Vein endothelial cell (primary cell): ENCODE data around the gene CCT8L2. TPM values are rescaled to one million over a fixed set of nuclear protein-coding genes. Genes with fewer than 3 reads are reported as not detected.

Source experiments
- total RNA-seq: library from RNA; depleted of rRNA; stranded (reverse); fragments of >200 nt; gene quantifications from 2 replicates; pipeline ENCODE4 v1.2.3, GENCODE V29; 2012

Gene CCT8L2
- total RNA-seq, result not detected in 2 replicates

DNA sequence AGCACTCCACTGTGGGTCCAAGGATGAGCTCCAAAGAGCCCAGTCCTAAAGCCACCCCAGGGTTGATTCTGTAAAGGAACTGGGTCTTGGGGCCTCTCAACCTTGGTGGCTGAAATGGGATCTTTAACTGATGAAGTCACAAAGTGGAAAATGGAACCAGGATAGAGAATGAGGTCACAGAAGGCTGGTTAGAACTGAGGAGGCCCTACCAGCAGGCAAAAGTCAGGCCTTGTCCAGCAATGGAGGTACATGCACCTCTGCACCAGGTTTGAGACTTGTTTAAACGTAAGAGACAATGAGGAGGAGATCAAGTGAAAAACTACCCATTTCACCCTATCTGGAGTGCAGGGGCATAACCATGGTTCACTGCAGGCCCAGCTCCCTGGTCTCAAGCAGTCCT is at the start of gene CCT8L2:
TSS of gene CCT8L2 (minus strand) at position 101 of the 400 bp plus-strand sequence. CDS start 260 bp downstream, outside the sequence.

Other genes with a start within 250 kb of the CCT8L2 start
- gene XKR3, start 232.6 kb upstream of the CCT8L2 start, total RNA-seq, result not detected in 2 replicates